Coronary artery (tissue), 2 donors: ENCODE results near the gene SMNDC1.

Source experiments
- DNase-seq: peaks from one replicate; pipeline ENCODE4 v3.0.0-alpha.2; 2017; ENCODE audit warnings: low spot score
- H3K27ac ChIP-seq, 2 donors: fragments of 200-600 bp; sonication (generic); one replicate each; pipeline ENCODE4 v1.5.1; 2016 to 2019
- H3K4me3 ChIP-seq: fragments of 200-600 bp; sonication (generic); 2 replicates; pipeline ENCODE4 v1.5.1; 2016; ENCODE audit warnings: mild to moderate bottlenecking, moderate library complexity
- TF ChIP-seq, protein P1 (sequence below): fragments of 200-600 bp; sonication (generic); IDR thresholded peaks from one replicate; pipeline ENCODE4 v1.5.1; 2019; ENCODE audit warnings: antibody characterized with exemption

Gene SMNDC1

DNA sequence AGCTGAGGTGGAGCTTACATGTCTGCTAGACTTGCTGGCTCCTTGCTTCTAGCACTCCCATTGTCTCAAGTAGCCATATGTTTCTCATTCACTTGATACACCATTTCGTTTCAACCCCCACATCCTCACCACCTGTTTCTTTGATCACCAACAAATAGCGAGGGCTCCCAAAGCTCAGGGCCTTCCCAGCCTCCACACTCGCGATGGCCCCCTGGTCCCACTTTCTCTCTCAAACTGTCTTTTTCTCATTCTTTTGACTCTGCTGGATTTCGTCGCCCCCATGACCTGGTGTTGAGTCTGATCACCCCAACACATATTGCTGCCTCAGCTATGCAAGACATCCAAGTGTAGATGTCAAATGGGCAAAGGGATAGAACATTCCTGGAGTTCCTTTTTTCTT is 26.0 kb upstream of the SMNDC1 start:
- TF ChIP-seq, protein P1, sequence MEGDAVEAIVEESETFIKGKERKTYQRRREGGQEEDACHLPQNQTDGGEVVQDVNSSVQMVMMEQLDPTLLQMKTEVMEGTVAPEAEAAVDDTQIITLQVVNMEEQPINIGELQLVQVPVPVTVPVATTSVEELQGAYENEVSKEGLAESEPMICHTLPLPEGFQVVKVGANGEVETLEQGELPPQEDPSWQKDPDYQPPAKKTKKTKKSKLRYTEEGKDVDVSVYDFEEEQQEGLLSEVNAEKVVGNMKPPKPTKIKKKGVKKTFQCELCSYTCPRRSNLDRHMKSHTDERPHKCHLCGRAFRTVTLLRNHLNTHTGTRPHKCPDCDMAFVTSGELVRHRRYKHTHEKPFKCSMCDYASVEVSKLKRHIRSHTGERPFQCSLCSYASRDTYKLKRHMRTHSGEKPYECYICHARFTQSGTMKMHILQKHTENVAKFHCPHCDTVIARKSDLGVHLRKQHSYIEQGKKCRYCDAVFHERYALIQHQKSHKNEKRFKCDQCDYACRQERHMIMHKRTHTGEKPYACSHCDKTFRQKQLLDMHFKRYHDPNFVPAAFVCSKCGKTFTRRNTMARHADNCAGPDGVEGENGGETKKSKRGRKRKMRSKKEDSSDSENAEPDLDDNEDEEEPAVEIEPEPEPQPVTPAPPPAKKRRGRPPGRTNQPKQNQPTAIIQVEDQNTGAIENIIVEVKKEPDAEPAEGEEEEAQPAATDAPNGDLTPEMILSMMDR: no peak
- DNase-seq: no peak
- H3K4me3 ChIP-seq: no peak overlapping the region
- no peak overlapping the region for H3K27ac ChIP-seq

DNA sequence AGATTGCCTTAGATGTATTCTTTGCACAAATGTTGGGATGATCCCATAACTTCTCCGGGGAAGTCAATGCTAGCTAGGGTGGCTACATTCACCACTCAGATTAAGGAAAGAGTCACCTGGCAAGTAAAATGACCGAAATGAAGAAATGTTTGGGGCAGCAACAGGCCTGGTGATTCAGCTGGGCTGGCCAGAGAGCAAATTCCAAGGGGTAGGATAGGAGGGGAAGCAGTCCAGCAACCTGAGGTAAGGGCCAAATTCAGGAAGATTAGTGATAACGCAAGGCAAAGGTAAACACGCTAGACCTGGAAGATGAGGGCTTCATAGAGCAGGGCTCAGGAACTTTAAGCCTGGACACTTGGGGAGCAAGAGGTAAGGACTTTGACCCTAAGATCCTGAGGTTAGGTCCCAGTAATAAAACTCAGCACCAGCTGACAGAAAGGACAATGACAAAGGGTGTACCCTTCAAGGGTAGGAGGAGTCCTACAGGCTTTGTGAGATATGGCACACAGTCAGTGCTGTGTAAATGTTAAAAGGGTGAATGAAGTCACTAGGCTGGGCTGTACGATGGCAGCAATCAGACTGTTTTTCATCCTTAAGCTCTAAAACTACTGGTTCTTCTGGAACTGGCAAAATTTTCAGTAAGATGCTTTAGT is 22.7 kb upstream of the SMNDC1 start:
- TF ChIP-seq, protein P1: no peak
- H3K4me3 ChIP-seq: no peak overlapping the region
- DNase-seq: no peak
- H3K27ac ChIP-seq: no peak overlapping the region

DNA sequence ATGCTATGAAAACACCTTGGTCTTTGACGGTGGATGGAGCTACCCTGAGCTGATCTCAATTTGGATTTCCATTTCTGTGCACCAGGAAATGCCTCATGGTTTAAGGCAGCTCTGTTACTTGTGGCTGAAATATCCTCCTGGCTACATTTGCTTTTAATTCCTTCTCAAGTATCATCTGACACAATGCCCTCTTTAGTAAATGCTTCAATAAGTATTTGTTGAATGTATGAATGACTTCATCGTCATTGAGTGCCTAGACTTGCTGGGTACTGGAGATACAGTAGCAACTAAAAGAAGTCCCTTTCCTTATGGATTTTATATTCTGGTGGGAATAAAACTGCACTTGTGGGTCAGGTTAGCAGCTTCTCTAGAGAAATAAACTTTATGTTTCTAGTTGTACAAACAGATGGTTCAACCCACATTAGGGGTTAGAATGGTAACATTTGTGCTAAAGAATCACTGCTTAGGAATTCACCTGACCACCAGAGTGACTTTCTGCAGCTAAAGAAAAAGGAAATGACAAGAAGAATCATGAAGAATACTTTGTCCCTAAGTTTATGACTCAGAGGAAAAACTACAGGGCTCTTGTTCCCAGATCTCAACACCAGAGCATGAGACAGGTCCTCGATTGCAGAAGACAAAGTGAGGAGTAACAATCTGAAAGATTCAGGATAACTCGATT is 21.8 kb upstream of the SMNDC1 start:
- TF ChIP-seq, protein P1: no peak
- no peak for DNase-seq
- H3K4me3 ChIP-seq: no peak overlapping the region
- no peak overlapping the region for H3K27ac ChIP-seq

DNA sequence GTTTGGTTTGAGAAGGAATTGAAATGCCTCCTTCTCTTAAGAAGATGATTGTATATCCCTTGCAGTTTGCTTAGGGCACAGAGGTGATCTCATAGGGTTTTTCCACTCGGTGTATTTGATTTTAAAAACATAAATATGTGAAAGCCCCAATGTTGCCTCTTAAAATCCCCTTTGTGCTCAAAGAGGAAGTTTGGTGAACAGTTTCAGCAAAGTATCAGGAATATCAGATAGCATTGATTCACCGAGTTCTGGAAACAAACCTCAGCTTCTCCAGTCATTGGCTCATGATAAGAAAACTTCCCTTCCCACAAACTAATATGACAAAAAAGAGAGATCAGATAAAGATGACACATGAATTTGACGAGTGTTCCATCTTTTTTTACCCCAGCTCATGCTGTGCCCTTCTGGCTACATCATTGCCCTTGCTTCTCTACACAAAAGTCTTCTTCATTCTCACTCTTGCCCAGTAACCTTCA is 20.1 kb upstream of the SMNDC1 start:
- Histone ChIP-seq H3K4me3 (no peak overlapping the region), H3K27ac (no peak overlapping the region)
- DNase-seq: no peak
- TF ChIP-seq, protein P1: no peak

DNA sequence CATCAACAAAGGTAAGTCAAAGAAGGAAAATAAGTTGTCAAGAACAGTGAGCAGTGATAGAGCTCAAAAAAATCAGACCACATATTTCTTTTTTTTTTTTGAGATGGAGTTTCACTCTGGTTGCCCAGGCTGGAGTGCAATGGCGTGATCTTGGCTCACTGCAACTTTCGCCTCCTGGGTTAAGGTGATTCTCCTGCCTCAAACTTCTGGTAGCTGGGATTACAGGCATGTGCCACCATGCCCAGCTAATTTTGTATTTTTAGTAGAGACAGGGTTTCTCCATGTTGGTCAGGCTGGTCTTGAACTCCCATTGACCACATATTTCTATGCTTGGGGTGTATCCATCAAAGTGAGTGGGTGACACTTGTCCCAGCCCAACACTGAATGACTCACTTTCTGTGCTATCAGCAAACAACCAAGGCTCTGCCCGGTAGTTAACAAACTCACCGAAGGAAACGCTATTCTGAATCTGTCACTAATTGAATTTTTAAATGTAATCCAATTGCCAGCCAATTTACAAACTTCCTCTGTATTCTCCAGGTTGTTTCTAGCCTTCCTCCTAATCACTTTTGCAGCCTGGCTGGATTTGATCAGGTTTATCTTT is 19.6 kb upstream of the SMNDC1 start:
- TF ChIP-seq, protein P1: no peak
- no peak for DNase-seq
- no peak overlapping the region for H3K4me3 ChIP-seq
- no peak overlapping the region for H3K27ac ChIP-seq

DNA sequence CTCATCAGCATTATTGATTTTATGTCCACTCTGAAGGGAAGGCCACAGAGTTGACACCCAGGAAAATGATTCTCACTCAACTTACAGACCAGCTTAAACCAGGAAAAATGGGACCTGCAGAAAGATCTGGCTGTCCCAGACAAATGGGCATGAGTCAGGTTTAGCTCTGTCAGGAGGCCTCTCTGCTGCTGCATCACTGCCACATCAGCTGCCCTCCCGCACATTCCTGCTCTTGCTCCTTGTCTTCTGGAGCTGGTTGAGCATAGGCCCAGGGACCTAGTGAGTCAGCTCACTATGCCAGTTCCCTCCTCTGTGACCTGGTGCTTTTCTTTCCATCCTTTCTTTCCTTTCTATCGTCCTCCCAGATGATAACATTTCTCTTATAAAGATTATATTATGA is 18.8 kb upstream of the SMNDC1 start:
- TF ChIP-seq, protein P1: no peak
- DNase-seq: no peak
- Histone ChIP-seq H3K4me3 (no peak overlapping the region), H3K27ac (no peak overlapping the region)
